GM12891 (cell line): ENCODE results near the gene PARP4. TPM values are rescaled to one million over a fixed set of nuclear protein-coding genes. Genes with fewer than 3 reads are reported as not detected.
"Not testable (repeated sequence)": the region's sequence is repeated elsewhere in the genome, so short reads cannot be mapped to it uniquely, and the experiment has no call there.

ENCODE experiments used
- DNase-seq: peaks from one replicate; pipeline ENCODE4 v3.0.0; 2011; ENCODE audit warnings: low spot score; ENCODE audit not compliant: insufficient read length
- FAIRE-seq: peaks from 2 replicates; lab custom pipeline; 2011; peaks lifted over from hg19 to GRCh38; lab: Jason Lieb, UNC
- PAX5 ChIP-seq: IDR thresholded peaks from 2 replicates; pipeline ENCODE4 v1.6.1; 2011; ENCODE audit warnings: low read length, moderate library complexity, mild to moderate bottlenecking; ENCODE audit not compliant: insufficient read depth, severe bottlenecking
- POLR2A ChIP-seq: IDR thresholded peaks from 2 replicates; pipeline ENCODE4 v1.6.1; 2011; ENCODE audit warnings: low read depth, low read length, control low read depth
- POLR2AphosphoS5 ChIP-seq: IDR thresholded peaks from 2 replicates; pipeline ENCODE4 v1.6.1; 2011; ENCODE audit warnings: low read depth, low read length, control low read depth
- POU2F2 ChIP-seq: IDR thresholded peaks from 2 replicates; pipeline ENCODE4 v1.6.1; 2011; ENCODE audit warnings: low read depth, mild to moderate bottlenecking, control low read depth, low read length, moderate library complexity
- SPI1 ChIP-seq: IDR thresholded peaks from 2 replicates; pipeline ENCODE4 v1.6.1; 2011; ENCODE audit warnings: low read depth, low read length, control low read depth
- TAF1 ChIP-seq: IDR thresholded peaks from 2 replicates; pipeline ENCODE4 v1.6.1; 2011; ENCODE audit warnings: low read depth, low read length, control low read depth
- polyA plus RNA-seq: library from polyadenylated mRNA; unstranded; fragments of >200 nt; gene quantifications from one replicate; pipeline ENCODE4 v1.2.1, GENCODE V29; 2012; ENCODE audit warnings: low read depth, missing spikeins, inconsistent platforms; ENCODE audit not compliant: missing spikeins

Gene PARP4
- polyA plus RNA-seq: 27.5 TPM

DNA sequence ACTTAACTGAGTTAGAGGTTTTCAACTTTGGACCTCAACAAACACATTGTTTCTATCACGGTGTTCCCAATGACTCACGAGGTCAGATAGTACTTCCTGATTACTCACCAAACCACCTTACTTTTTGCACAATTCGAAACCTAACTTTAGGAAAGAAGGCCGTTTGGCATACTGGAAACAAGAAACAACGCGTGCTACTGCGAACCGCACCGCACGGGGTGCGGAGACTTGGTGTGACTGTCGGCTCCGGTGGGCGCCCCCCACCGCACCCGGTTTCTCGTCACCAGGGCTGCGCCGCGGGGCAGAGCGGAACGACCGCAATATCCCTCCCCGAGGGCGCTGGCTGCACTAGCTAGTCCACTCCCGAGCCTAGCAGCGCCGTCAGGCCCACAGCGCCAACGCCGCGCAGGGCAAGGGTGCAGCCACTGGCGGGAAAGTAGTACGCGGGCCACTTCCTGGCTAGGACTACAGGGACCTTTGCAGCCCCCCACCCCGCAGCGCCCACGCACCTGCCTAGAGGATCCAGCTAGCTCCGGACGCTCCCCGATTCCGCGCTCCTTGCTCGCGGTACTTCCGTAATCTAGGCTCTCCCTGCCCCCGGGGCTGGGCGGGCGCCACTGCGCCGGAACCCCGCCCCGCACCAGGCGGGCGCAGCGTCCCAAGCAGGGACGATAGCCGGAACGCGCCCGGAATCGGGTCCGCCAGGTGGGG, at the start of gene PARP4:
Gene PARP4 (minus strand): TSS at position 582 of the 711 bp plus-strand sequence. CDS start 9,002 bp downstream, outside the sequence.
- FAIRE-seq (peak; percentile 90), DNase-seq (peak; percentile 65)
- TF ChIP-seq POLR2A: peak; percentile 86
- no peak; the same call in 1 of the 2 replicates for TF ChIP-seq SPI1
- TF ChIP-seq TAF1: peak; percentile 45
- peak; percentile 35; the same call in 1 of the 2 replicates for TF ChIP-seq POU2F2
- no peak for TF ChIP-seq PAX5
- peak; percentile 82 for TF ChIP-seq POLR2AphosphoS5

GRCh38 chr13:24560579-24561187, 48.1 kb upstream of the PARP4 start:
- FAIRE-seq, DNase-seq: not testable (repeated sequence)

DNA sequence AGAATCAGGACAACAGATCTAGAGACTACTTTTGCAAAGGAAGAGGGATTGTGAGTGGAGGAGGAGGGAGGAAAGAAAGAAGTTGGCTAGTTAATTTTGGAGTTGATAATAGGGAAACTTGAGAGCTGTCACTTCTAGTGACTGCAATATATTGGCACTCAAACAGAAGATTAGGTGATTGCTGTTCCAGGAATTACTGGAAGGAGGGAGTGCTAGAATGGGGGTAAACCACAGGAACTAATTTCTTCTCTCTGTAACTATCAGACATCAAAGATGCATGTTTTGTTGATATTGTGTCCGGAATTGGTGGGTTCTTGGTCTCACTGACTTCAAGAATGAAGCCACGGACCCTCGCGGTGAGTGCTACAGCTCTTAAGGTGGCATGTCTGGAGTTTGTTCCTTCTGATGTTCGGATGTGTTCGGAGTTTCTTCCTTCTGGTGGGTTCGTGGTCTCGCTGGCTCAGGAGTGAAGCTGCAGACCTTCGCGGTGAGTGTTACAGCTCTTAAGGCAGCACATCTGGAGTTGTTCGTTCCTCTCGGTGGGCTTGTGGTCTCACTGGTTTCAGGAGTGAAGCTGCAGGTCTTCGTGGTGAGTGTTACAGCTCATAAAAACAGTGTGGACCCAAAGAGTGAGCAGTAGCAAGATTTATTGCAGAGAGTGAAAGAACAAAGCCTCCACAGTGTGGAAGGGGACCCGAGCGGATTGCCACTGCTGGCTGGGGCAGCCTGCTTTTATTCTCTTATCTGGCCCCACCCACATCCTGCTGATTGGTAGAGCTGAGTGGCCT, 47.0 kb upstream of the PARP4 start:
- peak; percentile 5 for FAIRE-seq
- DNase-seq: not testable (repeated sequence)

GRCh38 chr13:24557081-24557480, 44.5 kb upstream of the PARP4 start:
- DNase-seq (no peak), FAIRE-seq (no peak)
- TF ChIP-seq TAF1 (no peak), POLR2A (no peak), POU2F2 (no peak), SPI1 (no peak)

GRCh38 chr13:24553892-24554291, 41.3 kb upstream of the PARP4 start:
- FAIRE-seq, DNase-seq: not testable (repeated sequence)

- DNase-seq (peak; percentile 37), FAIRE-seq (peak; percentile 58)
These were observed 29.1 kb upstream of the PARP4 start for GRCh38 chr13:24541476-24542352.

DNA sequence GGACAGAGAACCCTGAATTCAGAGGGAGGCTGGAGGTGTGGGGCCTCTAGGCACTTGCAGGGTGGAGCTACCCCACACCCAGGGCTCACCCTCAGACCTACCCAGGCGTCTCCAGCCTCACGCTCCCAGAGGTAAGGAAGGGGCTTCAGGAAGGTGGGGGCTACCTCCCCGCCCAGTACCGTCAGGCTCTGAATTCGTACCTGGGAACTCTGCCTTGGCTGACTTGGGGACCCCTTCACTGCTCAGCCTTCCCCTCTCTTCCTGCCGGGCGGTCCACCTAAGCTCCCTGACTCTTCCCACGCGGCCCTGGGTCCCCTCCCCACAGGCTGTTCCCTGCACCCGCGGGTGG, 28.5 kb upstream of the PARP4 start:
- no peak for TF ChIP-seq TAF1
- no peak for TF ChIP-seq POLR2A
- TF ChIP-seq POLR2AphosphoS5: no peak
- TF ChIP-seq PAX5: no peak
- TF ChIP-seq SPI1: no peak
- TF ChIP-seq POU2F2: no peak
- DNase-seq (no peak), FAIRE-seq (no peak)

DNA sequence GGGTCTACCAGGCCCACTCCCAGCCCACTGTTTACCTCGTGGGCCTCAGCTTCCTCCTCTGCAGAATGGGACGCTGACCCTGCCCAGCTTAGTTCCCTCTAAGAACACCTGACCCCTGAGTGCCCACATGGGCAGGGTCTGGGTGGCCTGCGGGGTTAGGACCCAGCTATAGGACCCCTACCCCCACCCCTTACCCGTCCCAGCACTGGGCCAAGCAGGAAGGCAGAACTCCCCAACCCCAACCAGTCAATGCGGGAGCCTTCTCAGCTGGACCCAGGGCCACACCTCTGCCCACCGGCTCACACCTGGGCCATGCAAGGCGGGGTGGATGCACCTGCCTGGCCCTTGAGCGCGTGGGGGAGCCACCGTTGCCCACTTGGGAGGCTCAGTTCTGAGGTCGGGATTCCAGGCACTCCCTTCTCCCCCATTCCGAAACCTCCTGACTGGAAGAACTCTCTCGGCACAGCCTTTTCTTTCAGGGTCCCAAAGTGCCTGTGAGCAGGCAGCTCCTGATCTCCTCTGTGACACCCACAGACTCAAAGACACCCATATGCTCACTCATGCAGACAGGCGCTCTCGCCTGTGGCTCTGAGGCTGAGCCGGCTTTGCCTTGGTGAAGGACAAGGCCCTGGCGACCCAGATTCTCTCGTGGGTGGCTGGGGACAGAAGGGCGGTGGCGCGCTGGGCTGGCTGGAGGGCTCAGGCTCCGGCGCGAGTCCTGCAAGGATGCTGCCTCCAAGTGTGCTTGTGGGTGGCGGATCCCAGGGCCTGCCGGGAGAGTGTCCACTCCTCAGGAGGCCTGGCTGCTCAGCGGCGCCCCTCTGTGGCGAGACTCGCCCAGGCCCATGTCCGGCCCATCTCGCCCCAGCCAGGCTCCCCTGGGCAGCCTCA, 27.9 kb upstream of the PARP4 start:
- no peak for FAIRE-seq
- TF ChIP-seq SPI1 (no peak), POLR2AphosphoS5 (no peak), TAF1 (no peak), PAX5 (no peak), POLR2A (no peak), POU2F2 (no peak)
- DNase-seq: peak; percentile 13

DNA sequence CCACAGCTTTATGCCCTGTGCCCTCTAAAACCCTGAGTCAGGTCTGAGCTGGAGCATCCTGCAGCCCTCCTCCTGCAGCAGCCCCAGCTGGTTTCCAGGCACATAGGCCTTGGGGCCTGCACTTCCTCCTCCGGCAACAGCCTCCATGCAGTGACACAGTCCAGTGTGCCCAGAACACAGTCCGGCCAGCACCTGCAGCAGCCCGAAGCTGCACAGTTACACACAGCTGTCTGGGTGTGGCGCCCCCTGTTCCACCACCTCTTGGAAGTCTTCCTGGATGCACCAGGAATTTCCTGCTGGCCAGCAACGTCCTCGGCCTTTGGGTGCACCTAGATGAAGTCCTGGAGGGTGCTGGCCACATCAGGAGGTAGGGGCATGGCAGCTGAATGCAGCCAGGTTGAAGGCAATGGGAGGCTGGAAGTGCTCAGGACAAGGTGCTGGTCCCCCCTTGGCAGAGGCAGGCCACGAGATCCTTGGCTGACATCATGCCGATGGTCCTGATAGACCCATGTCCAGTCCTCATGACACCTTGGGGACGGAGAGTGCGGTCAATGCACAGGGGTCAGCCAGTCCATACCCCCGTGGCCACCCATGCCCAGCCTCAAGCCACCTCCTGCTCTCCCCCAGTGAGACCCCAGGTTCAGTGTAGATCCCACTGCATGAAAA, 27.1 kb upstream of the PARP4 start:
- DNase-seq: no peak
- TF ChIP-seq PAX5 (no peak), POLR2AphosphoS5 (no peak), POLR2A (no peak), POU2F2 (no peak), SPI1 (no peak), TAF1 (no peak)
- FAIRE-seq: no peak
